T-cell (primary cell): ENCODE data around the gene GXYLT1. TPM values are rescaled to one million over a fixed set of nuclear protein-coding genes. Genes with fewer than 3 reads are reported as not detected.
"Not testable (repeated sequence)": the region's sequence is repeated elsewhere in the genome, so short reads cannot be mapped to it uniquely, and the experiment has no call there.

ENCODE experiments used
- ATAC-seq, 4 experiments: fragments of 200-7000 bp in 3 of 4; fragments of 150-1000 bp in 1 of 4; cut with Tn5 transposase; replicated peaks in 1 of 4; 1 replicate in 3 of 4; 2 replicates in 1 of 4; pipeline ENCODE4 v1.10.0; 2021; ENCODE audit warnings: moderate library complexity in 3 of 4, mild to moderate bottlenecking in 2 of 4, moderate number of reproducible peaks in 1 of 4
- CTCF ChIA-PET, 2 donors: fragments of 300-600 bp; sonication (Branson Sonifier 250); formaldehyde crosslinking; loops; one replicate each; lab custom pipeline; 2022; ENCODE audit warnings: antibody characterized with exemption in 2 of 2; lab: Charles Lee
- POLR2A ChIA-PET, 2 donors: fragments of 300-600 bp; sonication (Branson Sonifier 250); formaldehyde crosslinking; loops; one replicate each; lab custom pipeline; 2022; ENCODE audit warnings: antibody characterized with exemption in 2 of 2; lab: Charles Lee
- DNase-seq, 35 experiments: peaks; one replicate each; pipeline versions ENCODE4 v3.0.0 to v3.0.0-alpha.2; 2013 to 2023
- H3K27ac ChIP-seq: one replicate; pipeline ENCODE4 v1.5.1; 2013; ENCODE audit warnings: low read length
- H3K27me3 ChIP-seq, 2 experiments: replicated peaks in 1 of 2; 1 replicate in 1 of 2; 2 replicates in 1 of 2; pipeline versions ENCODE4 v1.6.1 to v1.7.0; 2013; ENCODE audit warnings: low read length in 1 of 2, mixed read lengths in 1 of 2; ENCODE audit not compliant: control insufficient read depth in 2 of 2, insufficient read depth in 2 of 2; ENCODE audit errors: extremely low read depth in 1 of 2
- H3K36me3 ChIP-seq, 2 donors: 1 replicate in 1 of 2; 2 replicates in 1 of 2; pipeline versions ENCODE4 v1.6.1 to v1.7.0; 2013; ENCODE audit warnings: low read length in 1 of 2; ENCODE audit not compliant: control insufficient read depth in 2 of 2, insufficient read depth in 1 of 2; ENCODE audit errors: extremely low read depth in 1 of 2
- H3K4me1 ChIP-seq, 2 experiments: 1 replicate in 1 of 2; 2 replicates in 1 of 2; pipeline versions ENCODE4 v1.6.1 to v1.7.0; 2013; ENCODE audit warnings: low read length in 2 of 2, mixed read lengths in 1 of 2; ENCODE audit not compliant: insufficient read depth in 2 of 2, control insufficient read depth in 1 of 2; ENCODE audit errors: extremely low read depth in 1 of 2
- H3K4me3 ChIP-seq, 2 donors: 1 replicate in 1 of 2; 2 replicates in 1 of 2; pipeline versions ENCODE4 v1.5.1 to v1.7.0; 2013; ENCODE audit warnings: mild to moderate bottlenecking in 2 of 2, low read length in 1 of 2, moderate library complexity in 1 of 2; ENCODE audit not compliant: control insufficient read depth in 1 of 2; ENCODE audit errors: extremely low read depth in 1 of 2
- H3K9me3 ChIP-seq: 2 replicates; pipeline ENCODE4 v1.7.0; 2013
- H3K27ac Mint-ChIP-seq, 2 donors: one replicate each; pipeline ENCODE4 v1.8.0; 2020 to 2021; ENCODE audit warnings: mild to moderate bottlenecking in 2 of 2, mixed read lengths in 2 of 2
- H3K27me3 Mint-ChIP-seq, 2 donors: one replicate each; pipeline ENCODE4 v1.8.0; 2021 to 2022; ENCODE audit warnings: mixed read lengths in 2 of 2
- H3K36me3 Mint-ChIP-seq: one replicate; pipeline ENCODE4 v1.8.0; 2021; ENCODE audit warnings: mixed read lengths
- H3K4me1 Mint-ChIP-seq, 3 donors: one replicate each; pipeline ENCODE4 v1.8.0; 2020 to 2022; ENCODE audit warnings: mixed read lengths in 3 of 3, mild to moderate bottlenecking in 1 of 3
- H3K4me3 Mint-ChIP-seq, 3 donors: one replicate each; pipeline ENCODE4 v1.8.0; 2020 to 2022; ENCODE audit warnings: mild to moderate bottlenecking in 3 of 3, mixed read lengths in 3 of 3, moderate library complexity in 3 of 3
- H3K9me3 Mint-ChIP-seq, 3 donors: one replicate each; pipeline ENCODE4 v1.8.0; 2020 to 2022; ENCODE audit warnings: mixed read lengths in 3 of 3
- WGBS: methylation state at CpG from one replicate; pipeline ENCODE4 v1.1.5; 2013; ENCODE audit warnings: missing lambda C conversion rate; ENCODE audit not compliant: insufficient coverage; 5-methylcytosine and 5-hydroxymethylcytosine counted together
- total RNA-seq, 35 experiments: library from RNA in 6 of 35; stranded (reverse) in 6 of 35; fragments of 120-200 nt in 1 of 35; gene quantifications; one replicate each; pipeline versions ENCODE4 v1.2.1 to v1.2.4 and lab custom pipeline; 2013 to 2026

The GXYLT1 gene
- total RNA-seq, 5 donors from 2014 or later (not counting 1 experiment from before 2014, with no cell fraction given) = 6.3 to 9.3 (median 7.1) TPM

- no peak overlapping the region for H3K4me3 ChIP-seq
- no peak overlapping the region for H3K27ac ChIP-seq
- no peaks in the 10 kb centered on the region for H3K9me3 ChIP-seq
- H3K36me3 ChIP-seq = no peaks in the 10 kb centered on the region
- H3K27me3 Mint-ChIP-seq = no peaks in the 10 kb centered on the region
- CTCF ChIA-PET = interaction anchor here in 1 of 2 donors (1.1 kb wide), 1 partner anchor 45 kb away, joined by 3 read pairs; no protein-coding TSS in a partner anchor
- no peaks in the 10 kb centered on the region for H3K27me3 ChIP-seq
- H3K4me1 ChIP-seq = no peaks in the 10 kb centered on the region
- H3K27ac Mint-ChIP-seq = no peak overlapping the region
- POLR2A ChIA-PET = no interaction called here
- H3K4me1 Mint-ChIP-seq = peaks cover 0 to 3% (median 2%) of the 10 kb centered on the region in 3 donors
- no peak overlapping the region for H3K4me3 Mint-ChIP-seq
- peaks cover 2 to 3% (median 3%) of the 10 kb centered on the region in 3 donors for H3K9me3 Mint-ChIP-seq
- ATAC-seq (no peak), DNase-seq (no peak)
- peaks cover 34% of the 10 kb centered on the region for H3K36me3 Mint-ChIP-seq
- 100% methylated on average over 2 of the region's 3 CpGs for WGBS
Measured at GRCh38 chr12:42109031-42109430, 35.6 kb downstream of the GXYLT1 start.

DNA sequence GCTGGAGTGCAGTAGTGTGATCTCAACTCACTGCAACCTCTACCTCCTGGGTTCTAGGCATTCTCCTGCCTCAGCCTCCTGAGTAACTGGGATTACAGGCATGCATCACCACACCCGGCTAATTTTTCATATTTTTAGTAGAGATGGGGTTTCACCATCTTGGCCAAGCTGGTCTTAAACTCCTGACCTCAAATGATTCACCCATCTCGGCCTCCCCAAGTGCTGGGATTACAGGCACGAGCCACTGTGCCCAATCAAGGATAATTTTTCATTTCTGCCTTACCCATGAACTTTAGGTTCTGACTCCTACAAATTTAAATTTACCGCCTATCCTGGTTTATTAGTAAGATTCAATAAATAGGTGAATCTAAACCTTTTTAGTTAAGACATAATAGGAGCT, 37.9 kb downstream of the GXYLT1 start:
- H3K4me3 ChIP-seq, H3K9me3 Mint-ChIP-seq, H3K4me3 Mint-ChIP-seq, H3K27ac Mint-ChIP-seq, H3K4me1 Mint-ChIP-seq, POLR2A ChIA-PET, H3K27me3 ChIP-seq, H3K27me3 Mint-ChIP-seq, H3K36me3 ChIP-seq, H3K9me3 ChIP-seq, H3K4me1 ChIP-seq, DNase-seq, ATAC-seq, H3K27ac ChIP-seq: not testable (repeated sequence)
- no CpG with 5 or more reads among the region's 4 CpGs for WGBS
- peaks cover 18% of the 10 kb centered on the region for H3K36me3 Mint-ChIP-seq
- CTCF ChIA-PET = interaction anchor here (0.6 to 1.2 kb wide), 2 partner anchors 10 to 106 kb away, joined by 3 to 4 read pairs; no protein-coding TSS in a partner anchor

DNA sequence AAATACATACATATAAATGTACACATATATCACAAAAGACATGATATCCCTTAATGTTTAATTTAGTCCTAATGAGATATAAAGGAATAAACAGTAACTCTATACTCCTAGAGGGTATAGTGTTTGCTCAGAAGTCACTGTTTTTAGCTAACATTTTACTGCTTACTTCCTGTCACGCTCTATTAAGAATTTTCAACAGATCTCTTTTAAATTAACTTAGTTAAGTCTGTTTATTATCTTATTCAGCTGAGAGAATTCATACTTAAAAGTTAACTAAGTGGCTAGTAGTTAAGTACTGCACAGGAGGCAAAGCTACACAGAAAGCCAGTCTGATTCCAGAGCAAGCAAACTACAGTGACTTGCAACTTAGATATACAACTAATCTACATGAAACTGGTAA, 39.9 kb downstream of the GXYLT1 start:
- peak overlapping the region; percentile 9 to 11 for H3K27ac Mint-ChIP-seq
- Histone ChIP-seq H3K4me3 (no peak overlapping the region), H3K36me3 (no peaks in the 10 kb centered on the region), H3K4me1 (no peaks in the 10 kb centered on the region), H3K27me3 (no peaks in the 10 kb centered on the region), H3K9me3 (no peaks in the 10 kb centered on the region), H3K27ac (no peak overlapping the region)
- peaks cover 10% of the 10 kb centered on the region for H3K36me3 Mint-ChIP-seq
- ATAC-seq (no peak), DNase-seq (no peak)
- no peaks in the 10 kb centered on the region for H3K27me3 Mint-ChIP-seq
- CTCF ChIA-PET = interaction anchor here (0.6 to 1.7 kb wide), 8 partner anchors 9 to 1685 kb away, joined by 3 to 9 read pairs (median 4); no protein-coding TSS in a partner anchor
- peaks cover 0 to 6% (median 5%) of the 10 kb centered on the region in 3 donors for H3K4me1 Mint-ChIP-seq
- POLR2A ChIA-PET = interaction anchor here in 1 of 2 donors (0.7 kb wide), 1 partner anchor 130 kb away, joined by 4 read pairs; no protein-coding TSS in a partner anchor
- H3K9me3 Mint-ChIP-seq = no peaks in the 10 kb centered on the region
- WGBS = no CpG with 5 or more reads among the region's 1 CpG
- H3K4me3 Mint-ChIP-seq = no peak overlapping the region

- Mint-ChIP-seq H3K4me1 (peaks cover 1 to 7% (median 6%) of the 10 kb centered on the region in 3 donors), H3K36me3 (peaks cover 9% of the 10 kb centered on the region), H3K27ac (peak overlapping the region in 1 of 2 donors; percentile 43), H3K27me3 (no peaks in the 10 kb centered on the region), H3K4me3 (no peak overlapping the region), H3K9me3 (no peaks in the 10 kb centered on the region)
- H3K27me3 ChIP-seq = no peaks in the 10 kb centered on the region
- H3K9me3 ChIP-seq = no peaks in the 10 kb centered on the region
- H3K4me1 ChIP-seq = no peaks in the 10 kb centered on the region
- CTCF ChIA-PET = interaction anchor here (0.6 to 1.7 kb wide), 11 partner anchors 8 to 1810 kb away, joined by 3 to 9 read pairs (median 4); no protein-coding TSS in a partner anchor
- H3K27ac ChIP-seq = no peak overlapping the region
- ATAC-seq (peak in 1 of 4 experiments; percentile 42), DNase-seq (peak in 1 of 35 experiments; percentile 18)
- H3K4me3 ChIP-seq = no peak overlapping the region
- H3K36me3 ChIP-seq = no peaks in the 10 kb centered on the region
- POLR2A ChIA-PET = interaction anchor here (0.6 to 0.7 kb wide), 3 partner anchors 16 to 133 kb away, joined by 4 to 5 read pairs (median 4); no protein-coding TSS in a partner anchor
Measured at GRCh38 chr12:42104087-42104486, 40.6 kb downstream of the GXYLT1 start.

DNA sequence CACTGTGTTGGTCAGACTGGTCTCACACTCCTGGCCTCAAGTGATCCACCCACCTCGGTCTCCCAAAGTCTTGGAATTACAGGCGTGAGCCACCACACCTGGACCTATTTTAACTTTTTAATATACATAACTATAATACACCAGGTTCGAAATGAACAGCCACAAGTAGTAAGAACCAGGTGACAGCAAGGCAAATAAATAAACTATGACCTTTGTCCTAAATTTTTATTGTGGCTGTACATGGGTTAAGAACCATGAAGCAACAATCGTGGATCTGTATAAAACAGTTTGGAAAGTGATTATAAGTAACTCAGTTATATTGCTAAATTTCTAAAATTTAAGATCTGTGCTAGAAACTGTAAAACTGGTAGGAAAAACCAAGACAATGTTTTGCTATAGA, 41.5 kb downstream of the GXYLT1 start:
- ChIA-PET CTCF (interaction anchor here in 1 of 2 donors (0.7 kb wide), 1 partner anchor 9 kb away, joined by 3 read pairs; no protein-coding TSS in a partner anchor), POLR2A (no interaction called here)
- no peak overlapping the region for H3K27ac ChIP-seq
- no peak overlapping the region for H3K4me3 ChIP-seq
- no peak overlapping the region for H3K4me3 Mint-ChIP-seq
- H3K36me3 Mint-ChIP-seq = peaks cover 3% of the 10 kb centered on the region
- no peaks in the 10 kb centered on the region for H3K36me3 ChIP-seq
- no peak overlapping the region for H3K27ac Mint-ChIP-seq
- no peaks in the 10 kb centered on the region for H3K9me3 Mint-ChIP-seq
- DNase-seq = no peak
- H3K27me3 ChIP-seq = no peaks in the 10 kb centered on the region
- no CpG with 5 or more reads among the region's 4 CpGs for WGBS
- ATAC-seq = no peak
- H3K9me3 ChIP-seq = no peaks in the 10 kb centered on the region
- peaks cover 11 to 14% (median 12%) of the 10 kb centered on the region in 3 donors for H3K4me1 Mint-ChIP-seq
- no peaks in the 10 kb centered on the region for H3K27me3 Mint-ChIP-seq
- peaks cover 2 to 3% of the 10 kb centered on the region in 2 experiments for H3K4me1 ChIP-seq

DNA sequence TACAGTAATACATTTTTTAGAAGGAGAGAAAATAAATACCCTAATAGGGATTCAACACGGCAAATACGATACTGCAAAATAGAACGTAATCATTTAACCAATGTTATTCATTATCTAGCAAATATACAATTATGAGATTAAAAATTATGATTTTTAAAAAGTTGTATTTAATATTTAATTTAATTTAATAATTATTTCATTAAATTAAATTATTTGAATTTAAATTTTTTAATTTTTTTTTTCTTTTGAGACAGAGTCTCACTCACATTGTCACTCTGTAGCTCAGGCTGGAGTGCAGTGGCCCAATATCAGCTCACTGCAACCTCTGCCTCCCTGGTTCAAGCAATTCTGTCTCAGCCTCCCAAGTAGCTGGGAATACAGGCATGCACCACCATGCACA, 42.0 kb downstream of the GXYLT1 start:
- Histone ChIP-seq H3K4me1 (peaks cover 3 to 6% of the 10 kb centered on the region in 2 experiments), H3K9me3 (no peaks in the 10 kb centered on the region), H3K36me3 (no peaks in the 10 kb centered on the region), H3K27me3 (no peaks in the 10 kb centered on the region), H3K27ac (no peak overlapping the region), H3K4me3 (no peak overlapping the region)
- Mint-ChIP-seq H3K27ac (peak overlapping the region in 1 of 2 donors; percentile 39), H3K27me3 (no peaks in the 10 kb centered on the region), H3K9me3 (no peaks in the 10 kb centered on the region), H3K4me1 (peaks cover 15 to 18% (median 16%) of the 10 kb centered on the region in 3 donors), H3K36me3 (peaks cover 5% of the 10 kb centered on the region), H3K4me3 (no peak overlapping the region)
- DNase-seq = no peak
- WGBS = no CpG with 5 or more reads among the region's 3 CpGs
- ChIA-PET POLR2A (no interaction called here), CTCF (interaction anchor here (0.7 kb wide), 2 partner anchors 8 to 1912 kb away, joined by 3 read pairs; no protein-coding TSS in a partner anchor)
- ATAC-seq = no peak
